ENCODE data around the gene PRMT3.
"Not testable (repeated sequence)": the region's sequence is repeated elsewhere in the genome, so short reads cannot be mapped to it uniquely, and the experiment has no call there.

PRMT3 gene

DNA sequence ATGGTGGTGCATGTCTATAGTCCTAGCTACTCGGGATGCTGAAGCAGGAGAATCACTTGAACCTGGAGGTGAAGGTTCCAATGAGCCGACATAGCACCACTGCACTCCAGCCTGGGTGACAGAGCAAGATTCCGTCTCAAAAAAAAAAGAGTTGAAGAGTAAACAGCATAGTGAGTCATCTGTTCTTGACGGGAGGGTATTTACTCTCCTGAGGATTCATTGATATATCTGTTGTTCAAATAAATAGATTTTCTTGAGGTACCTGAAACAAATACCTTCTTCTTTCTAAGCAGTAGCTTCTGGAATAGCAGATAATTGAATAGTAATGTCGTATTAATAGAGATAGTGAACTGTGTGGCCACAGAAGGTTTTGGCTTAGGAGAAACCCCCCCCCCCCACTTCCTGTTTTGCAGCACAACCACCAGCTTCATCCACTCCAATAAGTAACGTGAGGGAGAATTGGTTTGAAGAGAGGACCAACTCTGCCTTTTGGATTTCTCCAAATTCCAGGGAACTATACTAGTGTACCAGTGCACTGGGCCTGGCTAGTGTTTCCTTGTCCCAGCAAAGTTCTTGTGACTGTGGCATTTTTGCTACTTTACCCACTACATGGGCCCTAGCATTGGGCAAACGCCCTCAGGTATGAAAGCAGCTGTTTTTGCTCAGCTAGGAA is 90.0 kb downstream of the PRMT3 start:
- TF ChIP-seq, protein P1, sequence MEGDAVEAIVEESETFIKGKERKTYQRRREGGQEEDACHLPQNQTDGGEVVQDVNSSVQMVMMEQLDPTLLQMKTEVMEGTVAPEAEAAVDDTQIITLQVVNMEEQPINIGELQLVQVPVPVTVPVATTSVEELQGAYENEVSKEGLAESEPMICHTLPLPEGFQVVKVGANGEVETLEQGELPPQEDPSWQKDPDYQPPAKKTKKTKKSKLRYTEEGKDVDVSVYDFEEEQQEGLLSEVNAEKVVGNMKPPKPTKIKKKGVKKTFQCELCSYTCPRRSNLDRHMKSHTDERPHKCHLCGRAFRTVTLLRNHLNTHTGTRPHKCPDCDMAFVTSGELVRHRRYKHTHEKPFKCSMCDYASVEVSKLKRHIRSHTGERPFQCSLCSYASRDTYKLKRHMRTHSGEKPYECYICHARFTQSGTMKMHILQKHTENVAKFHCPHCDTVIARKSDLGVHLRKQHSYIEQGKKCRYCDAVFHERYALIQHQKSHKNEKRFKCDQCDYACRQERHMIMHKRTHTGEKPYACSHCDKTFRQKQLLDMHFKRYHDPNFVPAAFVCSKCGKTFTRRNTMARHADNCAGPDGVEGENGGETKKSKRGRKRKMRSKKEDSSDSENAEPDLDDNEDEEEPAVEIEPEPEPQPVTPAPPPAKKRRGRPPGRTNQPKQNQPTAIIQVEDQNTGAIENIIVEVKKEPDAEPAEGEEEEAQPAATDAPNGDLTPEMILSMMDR (conservative IDR thresholded peaks at IDR 0.05) = no peak

DNA sequence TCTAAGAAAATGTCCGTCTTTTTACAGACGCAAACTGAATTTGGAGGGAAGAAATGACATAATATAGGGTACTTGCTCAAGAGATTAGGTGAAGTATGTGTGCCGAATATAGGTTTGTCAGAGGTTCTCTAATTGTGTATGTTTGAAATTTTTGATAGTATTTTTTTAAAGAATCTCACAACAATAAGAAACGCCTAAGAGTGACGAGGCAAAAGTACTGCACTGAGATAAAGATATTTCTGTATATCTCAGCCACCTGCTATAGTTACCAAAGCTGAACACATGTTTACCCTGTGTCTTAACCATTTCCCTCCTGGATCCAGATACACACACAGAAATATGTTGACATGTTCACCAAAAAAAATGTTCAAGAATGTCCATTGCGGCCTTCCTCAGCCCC is 92.0 kb downstream of the PRMT3 start:
- TF ChIP-seq, protein P1 (conservative IDR thresholded peaks at IDR 0.05) = no peak
- H3K27ac ChIP-seq = no peak overlapping the region

More for the DNA sequence above, 90.0 kb downstream of the PRMT3 start:
- no peak overlapping the region for H3K27ac ChIP-seq

DNA sequence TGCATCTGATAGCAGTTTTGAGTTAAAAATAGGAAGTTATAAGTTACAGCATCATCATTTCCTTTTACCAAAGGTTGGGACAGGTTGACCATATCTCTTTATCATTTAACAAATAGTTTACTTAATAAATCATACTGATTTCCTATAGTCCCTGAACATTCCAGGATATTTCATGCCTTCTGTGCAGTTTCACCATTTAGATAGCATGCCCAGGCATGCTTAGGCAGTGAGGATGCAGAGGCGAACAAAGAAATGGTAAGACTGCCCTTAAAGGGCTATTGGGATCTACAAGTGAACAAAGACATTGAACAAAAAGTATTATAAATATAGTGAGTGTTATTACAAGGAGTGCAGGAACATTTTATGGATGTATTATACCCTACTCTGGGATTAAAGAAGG is 96.4 kb downstream of the PRMT3 start:
- TF ChIP-seq, protein P1 (conservative IDR thresholded peaks at IDR 0.05) = no peak
- H3K27ac ChIP-seq = no peak overlapping the region

DNA sequence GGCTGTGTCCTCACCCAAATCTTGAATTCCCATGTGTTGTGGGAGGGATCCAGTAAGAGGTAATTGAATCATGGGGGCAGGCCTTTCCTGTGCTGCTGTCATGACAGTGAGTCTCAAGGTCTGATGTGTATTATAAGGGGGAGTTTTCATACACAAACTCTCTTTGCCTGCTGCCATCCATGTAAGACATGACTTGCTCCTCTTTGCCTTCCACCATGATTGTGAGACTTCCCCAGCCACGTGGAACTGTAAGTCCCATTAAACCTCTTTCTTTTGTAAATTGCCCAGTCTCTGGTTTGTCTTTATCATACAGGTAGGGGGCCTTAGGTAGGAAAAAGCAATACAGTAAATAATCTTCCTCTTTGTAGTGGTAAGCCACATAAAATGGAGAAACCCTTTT is 96.9 kb downstream of the PRMT3 start:
- not testable (repeated sequence) for H3K27ac ChIP-seq

DNA sequence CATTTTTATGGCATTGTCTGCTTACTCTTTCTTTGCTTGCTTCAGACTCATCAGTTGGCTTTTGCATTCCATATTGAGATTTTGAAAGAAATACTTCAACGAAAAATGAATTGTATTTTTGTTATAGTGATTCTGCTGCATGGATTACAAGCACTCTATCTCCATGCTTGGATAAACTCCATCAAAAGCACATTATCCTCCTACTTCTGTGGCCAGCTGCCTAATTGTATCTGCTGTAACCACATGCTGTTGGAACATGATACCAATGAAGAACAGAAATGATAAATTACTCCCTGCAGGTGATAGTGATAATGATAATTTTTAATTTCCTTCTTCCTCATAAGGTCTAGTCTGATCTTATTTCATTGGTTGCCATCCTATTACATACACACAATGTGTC is 100.8 kb downstream of the PRMT3 start:
- TF ChIP-seq, protein P1 (conservative IDR thresholded peaks at IDR 0.05) = no peak
- no peak overlapping the region for H3K27ac ChIP-seq

DNA sequence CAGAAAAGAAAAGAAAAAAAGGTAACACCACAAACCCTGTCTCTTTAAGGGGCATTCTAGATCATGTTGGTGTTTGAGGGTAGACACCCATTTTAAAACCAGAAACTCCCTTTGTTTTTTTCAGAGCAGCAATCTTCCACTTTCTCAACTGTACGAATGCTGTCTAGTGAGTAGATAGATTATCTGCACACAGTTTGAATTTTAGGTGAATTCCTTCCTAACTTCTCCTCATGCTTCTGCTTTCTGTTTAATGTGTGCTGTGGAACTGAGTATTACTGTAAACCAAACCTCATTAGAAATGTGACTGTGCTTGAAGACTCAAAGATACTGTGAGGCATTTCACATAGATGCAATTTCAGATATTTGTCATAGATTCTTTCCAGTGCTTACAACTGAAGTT is 102.4 kb downstream of the PRMT3 start:
- TF ChIP-seq, protein P1 (conservative IDR thresholded peaks at IDR 0.05) = no peak
- H3K27ac ChIP-seq = no peak overlapping the region

DNA sequence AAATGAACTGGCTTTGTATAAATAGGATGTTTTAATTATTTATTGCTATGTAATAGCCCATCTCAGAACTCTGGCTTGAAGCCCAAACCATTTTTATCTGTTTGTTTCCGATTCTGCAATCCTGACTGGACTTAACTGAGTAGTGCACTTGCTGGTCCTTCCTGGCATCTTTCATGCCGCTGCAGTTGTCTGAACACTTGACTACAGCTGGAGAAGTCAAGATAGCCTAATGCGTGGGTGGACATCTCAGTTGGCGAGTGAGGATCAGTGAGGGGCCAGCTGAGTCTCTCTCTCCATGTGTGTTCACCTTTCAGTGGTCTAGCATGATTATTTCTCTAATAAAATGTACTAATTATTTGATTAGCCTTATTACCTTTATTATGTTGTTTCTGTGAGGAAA is 105.8 kb downstream of the PRMT3 start:
- TF ChIP-seq, protein P1 (conservative IDR thresholded peaks at IDR 0.05) = no peak
- H3K27ac ChIP-seq = no peak overlapping the region

DNA sequence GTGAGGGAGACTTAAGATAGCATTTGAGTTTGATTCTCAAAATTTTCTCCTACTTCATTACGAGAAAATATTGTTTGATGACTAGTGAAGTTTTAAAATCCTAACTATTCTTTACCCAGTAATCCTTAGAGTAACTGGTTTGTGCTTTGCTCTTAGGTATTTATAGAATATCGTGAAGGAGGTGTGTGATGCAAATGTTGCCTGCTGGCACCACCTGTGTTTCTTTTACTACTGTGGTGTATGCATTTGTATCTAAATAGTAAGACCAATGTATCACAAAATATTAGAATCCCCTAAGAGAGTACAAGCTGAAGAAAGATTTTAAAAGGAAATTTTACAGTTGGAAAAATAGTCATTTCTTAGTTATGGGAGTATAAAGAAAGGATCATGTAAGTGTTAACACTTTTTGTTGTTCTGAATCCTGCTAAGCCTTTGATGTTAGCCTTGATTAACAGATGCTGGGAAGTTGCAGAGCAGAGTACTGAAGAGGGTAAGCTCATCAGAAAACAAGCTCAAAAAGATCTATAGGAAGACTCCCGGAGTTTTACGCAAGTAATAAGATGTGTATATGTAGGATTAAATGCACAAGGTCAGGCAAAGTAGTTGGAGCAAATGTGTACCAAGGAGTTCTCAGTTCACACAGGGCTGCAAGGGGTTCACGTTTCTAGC is 109.7 kb downstream of the PRMT3 start:
- TF ChIP-seq, protein P1 (conservative IDR thresholded peaks at IDR 0.05) = no peak
- no peak overlapping the region for H3K27ac ChIP-seq

All from VCaP (cell line).